Endothelial cell of umbilical vein (primary cell): ENCODE results near the gene RALGAPA1. TPM values are rescaled to one million over a fixed set of nuclear protein-coding genes. Genes with fewer than 3 reads are reported as not detected.

ENCODE experiments used
- BruUV-seq: library from RNA; stranded (reverse); fragments of 400-500 nt; replicated peaks from 2 replicates; lab custom pipeline; 2021; lab: Mats Ljungman, UMichigan
- CTCF ChIA-PET: fragments of 300-600, 350-600 bp; sonication (Branson Sonifier 250); formaldehyde crosslinking; loops from one replicate; lab custom pipeline; 2021; ENCODE audit warnings: antibody characterized with exemption, inconsistent platforms; lab: Charles Lee
- POLR2A ChIA-PET: fragments of 300-600, 350-600 bp; sonication (Branson Sonifier 250); formaldehyde crosslinking; loops from one replicate; lab custom pipeline; 2021; ENCODE audit warnings: antibody characterized with exemption, inconsistent platforms; lab: Charles Lee
- DNase-seq: peaks from one replicate; pipeline ENCODE4 v3.0.0-alpha.2; 2011; ENCODE audit warnings: low read depth, low spot score
- FAIRE-seq: peaks from 2 replicates; lab custom pipeline; 2011; peaks lifted over from hg19 to GRCh38; lab: Jason Lieb, UNC
- H2AFZ ChIP-seq: 2 replicates; pipeline ENCODE4 v1.6.0; 2012; ENCODE audit warnings: low read depth, low read length, control low read depth, inconsistent platforms
- H3K27ac ChIP-seq: 2 replicates; pipeline ENCODE4 v1.5.1; 2011; ENCODE audit warnings: low read depth, mild to moderate bottlenecking, control low read depth, low read length, moderate library complexity; ENCODE audit not compliant: insufficient read depth
- H3K27me3 ChIP-seq, 2 experiments: 2 replicates each; pipeline versions ENCODE4 v1.6.0 to v1.6.1; 2011; ENCODE audit warnings: low read length in 2 of 2, mixed read lengths in 1 of 2; ENCODE audit not compliant: control insufficient read depth in 2 of 2, insufficient read depth in 2 of 2
- H3K36me3 ChIP-seq, 2 experiments: 2 replicates in 1 of 2; 3 replicates in 1 of 2; pipeline ENCODE4 v1.5.1; 2011; ENCODE audit warnings: low read length in 2 of 2, mild to moderate bottlenecking in 1 of 2, moderate library complexity in 1 of 2; ENCODE audit not compliant: control insufficient read depth in 2 of 2, insufficient read depth in 2 of 2; ENCODE audit errors: extremely low read depth in 1 of 2
- H3K4me1 ChIP-seq: 3 replicates; pipeline ENCODE4 v1.5.1; 2011; ENCODE audit warnings: mild to moderate bottlenecking, low read length; ENCODE audit not compliant: control insufficient read depth, insufficient read depth; ENCODE audit errors: extremely low read depth
- H3K4me2 ChIP-seq: 2 replicates; pipeline ENCODE4 v1.6.1; 2011; ENCODE audit warnings: low read length, control low read depth, mixed read lengths; ENCODE audit not compliant: insufficient read depth
- H3K4me3 ChIP-seq, 3 experiments: fragments of 200-600 bp in 1 of 3; sonication (generic), shearing (Covaris generic) in 1 of 3; replicated peaks in 1 of 3; 2 replicates each; pipeline ENCODE4 v1.5.1; 2011 to 2016; ENCODE audit warnings: control low read depth in 3 of 3, low read length in 3 of 3, mild to moderate bottlenecking in 2 of 3, inconsistent platforms in 1 of 3, low read depth in 1 of 3, moderate library complexity in 1 of 3; ENCODE audit not compliant: insufficient read depth in 1 of 3
- H3K79me2 ChIP-seq: 2 replicates; pipeline ENCODE4 v1.6.0; 2012; ENCODE audit warnings: low read length, inconsistent platforms; ENCODE audit not compliant: control insufficient read depth, insufficient read depth
- H3K9ac ChIP-seq: replicated peaks from 2 replicates; pipeline ENCODE3; 2011; ENCODE audit warnings: low read length, control low read depth; ENCODE audit not compliant: insufficient read depth; ENCODE audit errors: extremely low read depth
- H3K9me1 ChIP-seq: replicated peaks from 3 replicates; pipeline ENCODE4 v1.6.0; 2011; ENCODE audit warnings: mild to moderate bottlenecking, low read length; ENCODE audit not compliant: control insufficient read depth, insufficient read depth; ENCODE audit errors: extremely low read depth
- H3K9me3 ChIP-seq: replicated peaks from 2 replicates; pipeline ENCODE4 v1.5.1; 2012; ENCODE audit warnings: low read length, inconsistent platforms; ENCODE audit not compliant: control insufficient read depth, insufficient read depth
- H4K20me1 ChIP-seq: replicated peaks from 2 replicates; pipeline ENCODE3; 2011; ENCODE audit warnings: mild to moderate bottlenecking, low read length; ENCODE audit not compliant: control insufficient read depth, insufficient read depth; ENCODE audit errors: extremely low read depth
- CTCF ChIP-seq, 2 donors: IDR thresholded peaks; 1 replicate in 1 of 2; 2 replicates in 1 of 2; pipeline ENCODE4 v1.5.1; 2011; ENCODE audit warnings: low read length in 2 of 2, mild to moderate bottlenecking in 2 of 2, moderate library complexity in 2 of 2, control low read depth in 1 of 2, inconsistent platforms in 1 of 2, low read depth in 1 of 2; ENCODE audit not compliant: insufficient read depth in 1 of 2; ENCODE audit errors: extremely low read depth in 1 of 2
- EZH2 ChIP-seq: IDR thresholded peaks from 2 replicates; pipeline ENCODE4 v1.6.1; 2012; ENCODE audit warnings: borderline replicate concordance, low read depth, mild to moderate bottlenecking, moderate library complexity, low read length, inconsistent platforms; ENCODE audit not compliant: severe bottlenecking
- FOS ChIP-seq: IDR thresholded peaks from 2 replicates; pipeline ENCODE4 v1.6.1; 2011; ENCODE audit warnings: mild to moderate bottlenecking, low read length, moderate library complexity, borderline replicate concordance; ENCODE audit not compliant: insufficient read depth
- GATA2 ChIP-seq: IDR thresholded peaks from 2 replicates; pipeline ENCODE4 v1.7.0; 2011; ENCODE audit warnings: low read depth, mild to moderate bottlenecking, moderate library complexity, mixed read lengths, low read length; ENCODE audit not compliant: insufficient read length, insufficient read depth
- JUN ChIP-seq: IDR thresholded peaks from 2 replicates; pipeline ENCODE4 v1.6.1; 2011; ENCODE audit warnings: borderline replicate concordance, low read depth; ENCODE audit not compliant: insufficient read length, insufficient read depth
- MAX ChIP-seq: IDR thresholded peaks from 2 replicates; pipeline ENCODE4 v1.6.1; 2011; ENCODE audit not compliant: insufficient read depth, insufficient read length
- MYC ChIP-seq: IDR thresholded peaks from one replicate; pipeline ENCODE4 v1.6.1; 2011; ENCODE audit warnings: mild to moderate bottlenecking, low read depth, low read length
- POLR2A ChIP-seq: IDR thresholded peaks from 2 replicates; pipeline ENCODE4 v1.6.1; 2012; ENCODE audit warnings: low read depth, mild to moderate bottlenecking, control low read depth, low read length
- POLR2AphosphoS5 ChIP-seq: IDR thresholded peaks from 2 replicates; pipeline ENCODE4 v1.6.1; 2012; ENCODE audit warnings: low read depth, mild to moderate bottlenecking, control low read depth, low read length, moderate library complexity; ENCODE audit not compliant: insufficient read depth
- dilution Hi-C: fragments of 300-500 bp; cut with MboI; formaldehyde crosslinking; loops from one replicate; pipeline ENCODE4 v1.15.0; 2019; ENCODE audit warnings: low sequenced_read_pairs; ENCODE audit not compliant: extremely low pct_ligation_motif_present
- intact Hi-C: fragments of 100-400 bp; cut with micrococcal nuclease; formaldehyde crosslinking; loops from one replicate; pipeline ENCODE4 v1.10.0; 2022
- polyA plus RNA-seq, 4 experiments: library from polyadenylated mRNA; depleted of rRNA in 3 of 4; stranded (reverse) in 3 of 4; unstranded in 1 of 4; fragments of >200 nt; gene quantifications; 2 replicates each; pipeline versions ENCODE4 v1.2.1 to v1.2.3, GENCODE V29; 2011 to 2012; ENCODE audit warnings: missing spikeins in 1 of 4
- total RNA-seq: library from RNA; stranded (reverse); gene quantifications from 2 replicates; pipeline ENCODE4 v1.2.3, GENCODE V29; 2021

RALGAPA1 gene
- total and polyA plus RNA-seq, 2 donors (not counting 3 experiments of a cell fraction or from before 2014, with no cell fraction given), result 6.1 to 30.9 TPM

GRCh38 chr14:35826218-35826951 lies 17.3 kb upstream of the RALGAPA1 start, which contains the start of gene BRMS1L:
Gene BRMS1L, plus strand, starts transcription at chr14:35826338. Its CDS starts 179 bp downstream, at chr14:35826517.
- Histone ChIP-seq H3K27me3 (no peaks in the 10 kb centered on the region), H3K4me2 (peak within 1 kb of the TSS; percentile 97), H3K9me1 (no peaks in the 10 kb centered on the region), H3K9me3 (no peaks in the 10 kb centered on the region), H2AFZ (peak within 1 kb of the TSS; percentile 84), H4K20me1 (no peaks in the 10 kb centered on the region), H3K36me3 (no peaks in the 10 kb centered on the region), H3K4me3 (peak within 1 kb of the TSS; percentile 61 to 92 (median 88)), H3K27ac (peak within 1 kb of the TSS; percentile 40), H3K79me2 (peaks cover 5% of the 10 kb centered on the region), H3K9ac (peak within 1 kb of the TSS; percentile 55), H3K4me1 (peaks cover 10% of the 10 kb centered on the region)
- TSS peak; percentile 90 for BruUV-seq
- ChIA-PET POLR2A (interaction anchor here (0.6 to 0.7 kb wide), 6 partner anchors 16 to 1371 kb away, joined by 3 to 5 read pairs (median 3); partner anchors contain the start of gene RALGAPA1), CTCF (interaction anchor here (0.7 to 2.7 kb wide), 8 partner anchors 8 to 387 kb away, joined by 3 to 12 read pairs (median 6); partner anchors contain the start of gene RALGAPA1)
- TF ChIP-seq POLR2AphosphoS5 (peak; percentile 95), CTCF (IDR thresholded peaks at IDR 0.05; ENCODE audit: extremely low read depth in 1 of 2, insufficient read depth in 1 of 2, low read depth in 1 of 2, low read length in 2 of 2) (peak in 1 of 2 donors; percentile 12), FOS (no peak), GATA2 (no peak), EZH2 (no peak), JUN (no peak), MAX (no peak), POLR2A (peak; percentile 98), MYC (no peak)
- DNase-seq (peak; percentile 99), FAIRE-seq (peak; percentile 96)
- intact Hi-C loops (loop anchor here (1.0 to 5.0 kb wide), 4 partner anchors 17 to 1289 kb away; partner anchors contain the start of genes EAPP, INSM2 and RALGAPA1), dilution Hi-C loops (no loop called here)
